Panc1 (cell line): Measurements from ENCODE around the gene TMEM134.

Source experiments
- POLR2AphosphoS5 ChIP-seq: IDR thresholded peaks from 2 replicates; pipeline ENCODE4 v1.6.1; 2012; ENCODE audit warnings: mild to moderate bottlenecking, low read depth, low read length, moderate library complexity
- TF ChIP-seq, protein P1 (sequence below): fragments of 450-650 bp; IDR thresholded peaks from 2 replicates; pipeline ENCODE4 v1.5.1; 2017; ENCODE audit warnings: mild to moderate bottlenecking
- TF ChIP-seq, protein P2 (sequence below), 2 experiments: IDR thresholded peaks; 2 replicates each; pipeline ENCODE4 v1.6.1; 2011 to 2012; ENCODE audit warnings: low read depth in 2 of 2, control low read depth in 1 of 2, low read length in 1 of 2, mild to moderate bottlenecking in 1 of 2, moderate library complexity in 1 of 2; ENCODE audit not compliant: insufficient read depth in 1 of 2

- TF ChIP-seq, protein P1, sequence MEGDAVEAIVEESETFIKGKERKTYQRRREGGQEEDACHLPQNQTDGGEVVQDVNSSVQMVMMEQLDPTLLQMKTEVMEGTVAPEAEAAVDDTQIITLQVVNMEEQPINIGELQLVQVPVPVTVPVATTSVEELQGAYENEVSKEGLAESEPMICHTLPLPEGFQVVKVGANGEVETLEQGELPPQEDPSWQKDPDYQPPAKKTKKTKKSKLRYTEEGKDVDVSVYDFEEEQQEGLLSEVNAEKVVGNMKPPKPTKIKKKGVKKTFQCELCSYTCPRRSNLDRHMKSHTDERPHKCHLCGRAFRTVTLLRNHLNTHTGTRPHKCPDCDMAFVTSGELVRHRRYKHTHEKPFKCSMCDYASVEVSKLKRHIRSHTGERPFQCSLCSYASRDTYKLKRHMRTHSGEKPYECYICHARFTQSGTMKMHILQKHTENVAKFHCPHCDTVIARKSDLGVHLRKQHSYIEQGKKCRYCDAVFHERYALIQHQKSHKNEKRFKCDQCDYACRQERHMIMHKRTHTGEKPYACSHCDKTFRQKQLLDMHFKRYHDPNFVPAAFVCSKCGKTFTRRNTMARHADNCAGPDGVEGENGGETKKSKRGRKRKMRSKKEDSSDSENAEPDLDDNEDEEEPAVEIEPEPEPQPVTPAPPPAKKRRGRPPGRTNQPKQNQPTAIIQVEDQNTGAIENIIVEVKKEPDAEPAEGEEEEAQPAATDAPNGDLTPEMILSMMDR: no peak
- TF ChIP-seq, protein P2, sequence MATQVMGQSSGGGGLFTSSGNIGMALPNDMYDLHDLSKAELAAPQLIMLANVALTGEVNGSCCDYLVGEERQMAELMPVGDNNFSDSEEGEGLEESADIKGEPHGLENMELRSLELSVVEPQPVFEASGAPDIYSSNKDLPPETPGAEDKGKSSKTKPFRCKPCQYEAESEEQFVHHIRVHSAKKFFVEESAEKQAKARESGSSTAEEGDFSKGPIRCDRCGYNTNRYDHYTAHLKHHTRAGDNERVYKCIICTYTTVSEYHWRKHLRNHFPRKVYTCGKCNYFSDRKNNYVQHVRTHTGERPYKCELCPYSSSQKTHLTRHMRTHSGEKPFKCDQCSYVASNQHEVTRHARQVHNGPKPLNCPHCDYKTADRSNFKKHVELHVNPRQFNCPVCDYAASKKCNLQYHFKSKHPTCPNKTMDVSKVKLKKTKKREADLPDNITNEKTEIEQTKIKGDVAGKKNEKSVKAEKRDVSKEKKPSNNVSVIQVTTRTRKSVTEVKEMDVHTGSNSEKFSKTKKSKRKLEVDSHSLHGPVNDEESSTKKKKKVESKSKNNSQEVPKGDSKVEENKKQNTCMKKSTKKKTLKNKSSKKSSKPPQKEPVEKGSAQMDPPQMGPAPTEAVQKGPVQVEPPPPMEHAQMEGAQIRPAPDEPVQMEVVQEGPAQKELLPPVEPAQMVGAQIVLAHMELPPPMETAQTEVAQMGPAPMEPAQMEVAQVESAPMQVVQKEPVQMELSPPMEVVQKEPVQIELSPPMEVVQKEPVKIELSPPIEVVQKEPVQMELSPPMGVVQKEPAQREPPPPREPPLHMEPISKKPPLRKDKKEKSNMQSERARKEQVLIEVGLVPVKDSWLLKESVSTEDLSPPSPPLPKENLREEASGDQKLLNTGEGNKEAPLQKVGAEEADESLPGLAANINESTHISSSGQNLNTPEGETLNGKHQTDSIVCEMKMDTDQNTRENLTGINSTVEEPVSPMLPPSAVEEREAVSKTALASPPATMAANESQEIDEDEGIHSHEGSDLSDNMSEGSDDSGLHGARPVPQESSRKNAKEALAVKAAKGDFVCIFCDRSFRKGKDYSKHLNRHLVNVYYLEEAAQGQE (IDR thresholded peaks at IDR 0.05; ENCODE audit: insufficient read depth in 1 of 2, low read depth in 2 of 2, low read length in 1 of 2): no peak
- TF ChIP-seq POLR2AphosphoS5: no peak
Measured at GRCh38 chr11:67449116-67449844, 19.8 kb downstream of the TMEM134 start.
